PFSK-1 (cell line): ENCODE data around the gene CES3.

Experiments used
- FOXP2 ChIP-seq: optimal IDR thresholded peaks from 2 replicates; pipeline ENCODE3; 2011; ENCODE audit warnings: borderline replicate concordance, control low read depth, inconsistent platforms; ENCODE audit not compliant: insufficient read depth; ENCODE audit errors: extremely low read length, extremely low read depth
- POLR2AphosphoS5 ChIP-seq: IDR thresholded peaks from 2 replicates; pipeline ENCODE4 v1.6.1; 2012; ENCODE audit warnings: low read depth, mild to moderate bottlenecking, control low read depth, low read length, moderate library complexity
- REST ChIP-seq, 2 experiments: IDR thresholded peaks; 2 replicates each; pipeline versions ENCODE4 v1.6.1 to v1.8.0; 2011 to 2012; ENCODE audit warnings: low read depth in 2 of 2, low read length in 2 of 2, control low read depth in 1 of 2, inconsistent platforms in 1 of 2, mild to moderate bottlenecking in 1 of 2, moderate library complexity in 1 of 2; ENCODE audit not compliant: insufficient read depth in 1 of 2
- SIN3A ChIP-seq: IDR thresholded peaks from 2 replicates; pipeline ENCODE4 v1.6.1; 2012; ENCODE audit warnings: mild to moderate bottlenecking, low read length, moderate library complexity, borderline replicate concordance; ENCODE audit not compliant: insufficient read depth
- TAF1 ChIP-seq: IDR thresholded peaks from 2 replicates; pipeline ENCODE4 v1.6.1; 2012; ENCODE audit warnings: low read length, control low read depth, borderline replicate concordance; ENCODE audit not compliant: insufficient read depth

The CES3 gene

GRCh38 chr16:66977341-66978113 is 16.5 kb downstream of the CES3 start:
- TF ChIP-seq REST (IDR thresholded peaks at IDR 0.05; ENCODE audit: insufficient read depth in 1 of 2, low read depth in 2 of 2, low read length in 2 of 2) (peak; percentile 41 to 48; a peak in 2 of 4 replicates), FOXP2 (peak; percentile 64), TAF1 (no peak)

GRCh38 chr16:66979011-66979717 is 18.1 kb downstream of the CES3 start:
- TF ChIP-seq REST (IDR thresholded peaks at IDR 0.05; ENCODE audit: insufficient read depth in 1 of 2, low read depth in 2 of 2, low read length in 2 of 2): no peak
- no peak for TF ChIP-seq POLR2AphosphoS5
- no peak for TF ChIP-seq SIN3A
- TF ChIP-seq FOXP2: no peak
- TF ChIP-seq TAF1: no peak

- no peak for TF ChIP-seq SIN3A
Measured at GRCh38 chr16:66983033-66983432, 22.0 kb downstream of the CES3 start.

GRCh38 chr16:66984892-66985311 is 23.8 kb downstream of the CES3 start:
- TF ChIP-seq FOXP2 (no peak), TAF1 (no peak), SIN3A (no peak), POLR2AphosphoS5 (no peak), REST (IDR thresholded peaks at IDR 0.05; ENCODE audit: insufficient read depth in 1 of 2, low read depth in 2 of 2, low read length in 2 of 2) (no peak)

- TF ChIP-seq FOXP2 (no peak), SIN3A (no peak), REST (IDR thresholded peaks at IDR 0.05; ENCODE audit: insufficient read depth in 1 of 2, low read depth in 2 of 2, low read length in 2 of 2) (no peak), POLR2AphosphoS5 (no peak), TAF1 (no peak)
Measured at GRCh38 chr16:66986559-66986958, 25.5 kb downstream of the CES3 start.
